OCI-LY7 (cell line): Measurements from ENCODE around the gene IFT88. TPM values are rescaled to one million over a fixed set of nuclear protein-coding genes. Genes with fewer than 3 reads are reported as not detected.

Experiments used
- BruUV-seq: library from RNA; stranded (reverse); fragments of 400-500 nt; replicated peaks from 2 replicates; lab custom pipeline; 2021; lab: Mats Ljungman, UMichigan
- CTCF ChIA-PET: fragments of 300-600 bp; sonication (Branson Sonifier 250); formaldehyde crosslinking; loops from one replicate; lab custom pipeline; 2022; ENCODE audit warnings: antibody characterized with exemption; ENCODE audit not compliant: unreplicated experiment; lab: Charles Lee
- POLR2A ChIA-PET: fragments of 300-600 bp; sonication (Branson Sonifier 250); formaldehyde crosslinking; loops from one replicate; lab custom pipeline; 2022; ENCODE audit warnings: antibody characterized with exemption; lab: Charles Lee
- DNase-seq: peaks from one replicate; pipeline ENCODE4 v3.0.0-alpha.2; 2015; ENCODE audit warnings: low spot score
- H2AFZ ChIP-seq: fragments of 200-600 bp; sonication (generic), shearing (Covaris generic); 2 replicates; pipeline ENCODE4 v1.6.1; 2014; ENCODE audit warnings: mild to moderate bottlenecking, antibody characterized with exemption, low read length, moderate library complexity
- H3K27ac ChIP-seq: fragments of 200-600 bp; sonication (generic); 2 replicates; pipeline ENCODE4 v1.5.1; 2014; ENCODE audit warnings: mixed run types, low read depth, mild to moderate bottlenecking, moderate library complexity, low read length, inconsistent platforms; ENCODE audit not compliant: poor library complexity, severe bottlenecking
- H3K36me3 ChIP-seq: fragments of 200-600 bp; sonication (generic); 2 replicates; pipeline ENCODE4 v1.6.1; 2014; ENCODE audit warnings: mild to moderate bottlenecking, antibody characterized with exemption, low read length, moderate library complexity, mixed read lengths; ENCODE audit not compliant: insufficient read depth
- H3K4me1 ChIP-seq: fragments of 200-600 bp; sonication (generic); 2 replicates; pipeline ENCODE4 v1.5.1; 2014; ENCODE audit warnings: mild to moderate bottlenecking, low read length; ENCODE audit not compliant: insufficient read depth, poor library complexity, severe bottlenecking
- H3K4me2 ChIP-seq: fragments of 200-600 bp; sonication (generic); 2 replicates; pipeline ENCODE4 v1.6.1; 2014; ENCODE audit warnings: mild to moderate bottlenecking, low read length
- H3K4me3 ChIP-seq: fragments of 200-600 bp; sonication (generic); 2 replicates; pipeline ENCODE4 v1.5.1; 2014; ENCODE audit warnings: mild to moderate bottlenecking, low read depth, low read length; ENCODE audit not compliant: poor library complexity, severe bottlenecking
- H3K79me2 ChIP-seq: fragments of 200-600 bp; sonication (generic); 2 replicates; pipeline ENCODE4 v1.6.1; 2016; ENCODE audit warnings: low read depth, mild to moderate bottlenecking, low read length, moderate library complexity, mixed read lengths; ENCODE audit not compliant: insufficient read depth
- H3K9me2 ChIP-seq: fragments of 200-600 bp; sonication (generic); 2 replicates; pipeline ENCODE4 v1.6.1; 2016; ENCODE audit warnings: mild to moderate bottlenecking, low read length, mixed read lengths; ENCODE audit not compliant: insufficient read depth
- H3K9me3 ChIP-seq: fragments of 200-600 bp; sonication (generic); 2 replicates; pipeline ENCODE4 v1.6.1; 2014; ENCODE audit warnings: mild to moderate bottlenecking, mixed run types, low read length, mixed read lengths
- H4K20me1 ChIP-seq: fragments of 200-600 bp; sonication (generic); 2 replicates; pipeline ENCODE4 v1.6.1; 2014; ENCODE audit warnings: mild to moderate bottlenecking, antibody characterized with exemption, low read length, moderate library complexity, mixed read lengths; ENCODE audit not compliant: insufficient read depth
- EZH2phosphoT487 ChIP-seq: fragments of 200-600 bp; sonication (generic); IDR thresholded peaks from 2 replicates; pipeline ENCODE4 v1.6.1; 2018; ENCODE audit warnings: low read depth, borderline replicate concordance, mild to moderate bottlenecking, mixed run types, antibody characterized with exemption, low read length, moderate library complexity, mixed read lengths
- intact Hi-C: fragments of 100-400 bp; cut with micrococcal nuclease; formaldehyde crosslinking; loops from one replicate; pipeline ENCODE4 v1.10.0; 2022; ENCODE audit not compliant: unreplicated experiment
- total RNA-seq, 2 experiments: library from RNA; depleted of rRNA in 1 of 2; stranded (reverse); fragments of >200 nt in 1 of 2; shearing (Covaris generic) in 1 of 2; gene quantifications; 2 replicates each; pipeline ENCODE4 v1.2.3, GENCODE V29; 2014 to 2022
- TF ChIP-seq, protein P1 (sequence below): fragments of 200-600 bp; sonication (generic); conservative IDR thresholded peaks from 2 replicates; pipeline ENCODE4 v1.5.1; 2014; ENCODE audit warnings: mild to moderate bottlenecking, antibody characterized with exemption, low read length, moderate library complexity, mixed read lengths

IFT88 gene
- total RNA-seq, 2 experiments from 2014 or later: 6.1 to 6.9 TPM

DNA sequence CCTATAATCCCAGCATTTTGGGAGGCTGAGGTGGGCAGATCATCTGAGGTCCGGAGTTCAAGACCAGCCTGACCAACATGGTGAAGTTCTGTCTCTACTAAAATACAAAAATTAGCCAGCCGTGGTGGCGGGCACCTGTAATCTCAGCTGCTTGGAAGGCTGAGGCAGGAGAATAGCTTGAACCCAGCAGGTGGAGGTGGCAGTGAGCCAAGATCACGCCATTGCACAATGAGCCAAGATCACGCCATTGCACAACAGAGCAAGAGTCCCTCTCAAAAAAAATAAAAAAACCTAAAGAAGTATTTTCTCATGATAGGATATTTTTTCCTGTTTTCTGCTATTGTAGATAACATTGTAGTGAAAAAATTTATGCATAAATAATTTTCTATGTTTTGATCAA is 13.3 kb downstream of the IFT88 start:
- Histone ChIP-seq H3K4me3 (no peak overlapping the region), H3K27ac (no peak overlapping the region), H4K20me1 (no peaks in the 10 kb centered on the region), H2AFZ (no peak overlapping the region), H3K79me2 (no peaks in the 10 kb centered on the region), H3K4me2 (no peak overlapping the region), H3K36me3 (peaks cover 11% of the 10 kb centered on the region), H3K9me2 (no peaks in the 10 kb centered on the region), H3K4me1 (no peaks in the 10 kb centered on the region), H3K9me3 (peaks cover 10% of the 10 kb centered on the region; the same call in 1 of the 2 replicates)
- no TSS peak for BruUV-seq
- ChIA-PET CTCF (no interaction called here), POLR2A (no interaction called here)
- no peak for DNase-seq
- intact Hi-C loops: no loop called here
- TF ChIP-seq, protein P1, sequence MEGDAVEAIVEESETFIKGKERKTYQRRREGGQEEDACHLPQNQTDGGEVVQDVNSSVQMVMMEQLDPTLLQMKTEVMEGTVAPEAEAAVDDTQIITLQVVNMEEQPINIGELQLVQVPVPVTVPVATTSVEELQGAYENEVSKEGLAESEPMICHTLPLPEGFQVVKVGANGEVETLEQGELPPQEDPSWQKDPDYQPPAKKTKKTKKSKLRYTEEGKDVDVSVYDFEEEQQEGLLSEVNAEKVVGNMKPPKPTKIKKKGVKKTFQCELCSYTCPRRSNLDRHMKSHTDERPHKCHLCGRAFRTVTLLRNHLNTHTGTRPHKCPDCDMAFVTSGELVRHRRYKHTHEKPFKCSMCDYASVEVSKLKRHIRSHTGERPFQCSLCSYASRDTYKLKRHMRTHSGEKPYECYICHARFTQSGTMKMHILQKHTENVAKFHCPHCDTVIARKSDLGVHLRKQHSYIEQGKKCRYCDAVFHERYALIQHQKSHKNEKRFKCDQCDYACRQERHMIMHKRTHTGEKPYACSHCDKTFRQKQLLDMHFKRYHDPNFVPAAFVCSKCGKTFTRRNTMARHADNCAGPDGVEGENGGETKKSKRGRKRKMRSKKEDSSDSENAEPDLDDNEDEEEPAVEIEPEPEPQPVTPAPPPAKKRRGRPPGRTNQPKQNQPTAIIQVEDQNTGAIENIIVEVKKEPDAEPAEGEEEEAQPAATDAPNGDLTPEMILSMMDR: no peak
- TF ChIP-seq EZH2phosphoT487: no peak

DNA sequence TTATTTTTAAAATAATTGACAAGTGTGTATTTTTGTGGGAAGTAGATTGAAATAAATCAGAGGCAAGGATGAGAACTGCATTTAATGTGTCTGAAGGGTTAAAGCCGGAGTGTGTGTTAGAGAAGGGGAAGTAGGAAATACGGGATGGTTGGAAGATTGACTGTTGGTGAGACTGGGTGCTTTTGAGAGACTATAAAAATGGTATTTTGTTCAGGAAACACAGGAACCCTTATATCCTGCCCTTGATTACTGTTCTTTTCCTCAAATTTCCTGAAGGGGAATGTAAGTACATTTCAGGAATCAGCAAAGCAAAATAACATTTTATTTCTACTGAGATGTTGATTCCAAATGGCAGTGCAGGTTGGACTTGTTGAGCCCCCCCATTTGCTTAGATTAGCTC is 15.1 kb downstream of the IFT88 start:
- TF ChIP-seq, protein P1: no peak
- TF ChIP-seq EZH2phosphoT487: no peak
- Histone ChIP-seq H3K4me3 (no peak overlapping the region), H3K9me2 (no peaks in the 10 kb centered on the region), H2AFZ (no peak overlapping the region), H3K4me2 (no peak overlapping the region), H3K36me3 (peaks cover 14% of the 10 kb centered on the region), H3K79me2 (no peaks in the 10 kb centered on the region), H3K27ac (no peak overlapping the region), H3K4me1 (no peaks in the 10 kb centered on the region), H4K20me1 (no peaks in the 10 kb centered on the region), H3K9me3 (peaks cover 10% of the 10 kb centered on the region; the same call in 1 of the 2 replicates)
- BruUV-seq: no TSS peak
- ChIA-PET POLR2A (no interaction called here), CTCF (no interaction called here)
- DNase-seq: no peak
- intact Hi-C loops: no loop called here

DNA sequence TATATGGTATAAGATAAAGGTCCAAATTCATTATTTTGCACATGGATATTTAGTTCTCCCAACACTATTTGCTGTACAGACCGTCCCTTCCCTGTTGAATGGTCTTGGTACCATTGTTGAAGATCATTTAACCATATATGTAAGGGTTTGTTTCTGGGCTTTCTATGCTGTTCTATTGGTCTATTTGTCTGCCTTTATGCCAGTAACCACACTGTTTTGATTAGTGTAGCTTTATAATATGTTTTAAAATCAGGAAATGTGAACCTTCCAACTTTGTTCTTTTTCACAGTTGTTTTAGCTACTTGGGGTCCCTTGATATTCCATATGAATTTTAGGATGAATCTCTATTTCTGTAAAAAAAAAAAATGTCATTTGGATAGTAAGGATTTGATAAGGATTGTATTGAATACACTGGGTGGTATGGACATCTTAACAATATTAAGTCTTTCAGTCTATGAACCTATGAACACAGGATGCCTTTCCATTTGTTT is 16.9 kb downstream of the IFT88 start:
- POLR2A ChIA-PET: no interaction called here
- Histone ChIP-seq H2AFZ (no peak overlapping the region), H4K20me1 (no peaks in the 10 kb centered on the region), H3K4me2 (no peak overlapping the region), H3K36me3 (peaks cover 14% of the 10 kb centered on the region), H3K79me2 (no peaks in the 10 kb centered on the region), H3K4me1 (no peaks in the 10 kb centered on the region), H3K9me3 (peaks cover 10% of the 10 kb centered on the region; the same call in 1 of the 2 replicates), H3K27ac (no peak overlapping the region), H3K4me3 (no peak overlapping the region), H3K9me2 (no peaks in the 10 kb centered on the region)
- CTCF ChIA-PET: no interaction called here
- intact Hi-C loops: no loop called here
- DNase-seq: no peak
- BruUV-seq: no TSS peak
- no peak for TF ChIP-seq EZH2phosphoT487
- TF ChIP-seq, protein P1: no peak
